ENCODE results near the gene CRADD. TPM values are rescaled to one million over a fixed set of nuclear protein-coding genes. Genes with fewer than 3 reads are reported as not detected.

The CRADD gene
- total and polyA plus RNA-seq, 2 of the 4 experiments (the other 2 are of a cell fraction), result 11.1 to 14.0 TPM

- ChIA-PET CTCF (interaction anchor here (0.6 kb wide), 1 partner anchor 395 kb away, joined by 3 read pairs; no protein-coding TSS in a partner anchor), POLR2A (ENCODE audit: unreplicated experiment) (no interaction called here)
- Histone ChIP-seq H3K56ac (ENCODE audit: extremely low read depth, insufficient read depth, low read length) (no peak overlapping the region), H3K23ac (ENCODE audit: low read depth, low read length) (0 out of 2 replicates have a peak overlapping the region, but pooled peaks have one; percentile 43), H3K27me3 (ENCODE audit: control insufficient read depth, insufficient read depth, low read length) (no peaks in the 10 kb centered on the region), H3K4ac (ENCODE audit: low read depth, low read length) (peak overlapping the region; percentile 32; the same call in 1 of the 2 replicates), H2BK15ac (ENCODE audit: low read depth, low read length) (no peak overlapping the region), H3K18ac (ENCODE audit: low read depth, low read length) (peak overlapping the region; percentile 52; the same call in 1 of the 2 replicates), H2BK120ac (ENCODE audit: low read depth, low read length) (no peak overlapping the region), H2AFZ (replicated peaks; ENCODE audit: low read length, poor library complexity) (no peak overlapping the region), H3K9me1 (ENCODE audit: insufficient read depth, low read length) (peaks cover under 1% of the 10 kb centered on the region; the same call in 1 of the 2 replicates), H4K8ac (ENCODE audit: low read depth in 2 of 2, low read length in 2 of 2) (peak overlapping the region in 1 of 2 experiments; percentile 18; a peak in 1 of 4 replicates), H2BK5ac (ENCODE audit: low read depth, low read length, poor library complexity, severe bottlenecking) (no peak overlapping the region), H3K79me1 (ENCODE audit: low read depth in 1 of 2, low read length in 2 of 2) (peaks cover 12 to 29% of the 10 kb centered on the region in 2 experiments; a peak in 3 of 4 replicates), H2AK9ac (replicated peaks; ENCODE audit: low read depth, low read length, poor library complexity) (no peak overlapping the region), H3K4me1 (ENCODE audit: control insufficient read depth, insufficient read depth, low read length) (peaks cover 2% of the 10 kb centered on the region; the same call in 1 of the 2 replicates), H3K14ac (replicated peaks; ENCODE audit: low read depth, low read length) (no peak overlapping the region), H4K5ac (ENCODE audit: low read depth, low read length) (no peak overlapping the region), H3K4me3 (ENCODE audit: insufficient read depth, low read depth, low read length) (no peak overlapping the region), H3K36me3 (ENCODE audit: control insufficient read depth, insufficient read depth, low read length) (no peaks in the 10 kb centered on the region), H3K9ac (ENCODE audit: low read depth, low read length) (no peak overlapping the region), H4K20me1 (ENCODE audit: insufficient read depth, low read length) (no peaks in the 10 kb centered on the region), H3K9me3 (ENCODE audit: control insufficient read depth, insufficient read depth, low read length) (peaks cover 5% of the 10 kb centered on the region; the same call in 1 of the 2 replicates), H3K27ac (ENCODE audit: insufficient read depth, low read length) (no peak overlapping the region), H4K91ac (ENCODE audit: insufficient read depth, low read depth, low read length) (no peak overlapping the region), H3K4me2 (ENCODE audit: low read depth, low read length) (no peak overlapping the region), H2AK5ac (ENCODE audit: low read depth, low read length) (0 out of 2 replicates have a peak overlapping the region, but pooled peaks have one; percentile 27), H2BK20ac (ENCODE audit: low read depth, low read length) (peak overlapping the region; percentile 78; the same call in 1 of the 2 replicates)
- intact Hi-C loops (cut with micrococcal nuclease) (no loop called here), dilution Hi-C loops (cut with HindIII; ENCODE audit: low sequenced_read_pairs, unreplicated experiment) (no loop called here), in situ Hi-C loops (cut with MboI; ENCODE audit: low sequenced_read_pairs) (no loop called here)
- WGBS, 2 experiments (ENCODE audit: extremely low coverage in 2 of 2, insufficient read length in 1 of 2), result 75% methylated on average over 1 of the region's 2 CpGs; no CpG with 5 or more reads in 1 of the 2 experiments
- DNase-seq (no peak), ATAC-seq (ENCODE audit: low read depth) (no peak)
- no peak for TF ChIP-seq SMC3 (IDR thresholded peaks at IDR 0.05; ENCODE audit: low read depth, low read length)
- no peak for TF ChIP-seq MAFK (IDR thresholded peaks at IDR 0.05; ENCODE audit: low read depth, low read length)
- no peak for TF ChIP-seq RCOR1 (IDR thresholded peaks at IDR 0.05; ENCODE audit: insufficient replicate concordance, low read length)
- no peak for TF ChIP-seq ELK1 (IDR thresholded peaks at IDR 0.05; ENCODE audit: borderline replicate concordance, low read depth, low read length)
- BruUV-seq (replicated peaks), result no TSS peak
Observed at GRCh38 chr12:93706387-93706786, 29.2 kb downstream of the CRADD start.

Data from IMR-90 (cell line).